Activated T-helper 1 cell treated with Interleukin-2 at 50 U/mL for 16 hours (primary cell): ENCODE data around the gene HS3ST1.

Experiments
- DNase-seq: peaks from one replicate; pipeline ENCODE4 v3.0.0-alpha.2; 2020; ENCODE audit warnings: low read depth

The HS3ST1 gene

DNA sequence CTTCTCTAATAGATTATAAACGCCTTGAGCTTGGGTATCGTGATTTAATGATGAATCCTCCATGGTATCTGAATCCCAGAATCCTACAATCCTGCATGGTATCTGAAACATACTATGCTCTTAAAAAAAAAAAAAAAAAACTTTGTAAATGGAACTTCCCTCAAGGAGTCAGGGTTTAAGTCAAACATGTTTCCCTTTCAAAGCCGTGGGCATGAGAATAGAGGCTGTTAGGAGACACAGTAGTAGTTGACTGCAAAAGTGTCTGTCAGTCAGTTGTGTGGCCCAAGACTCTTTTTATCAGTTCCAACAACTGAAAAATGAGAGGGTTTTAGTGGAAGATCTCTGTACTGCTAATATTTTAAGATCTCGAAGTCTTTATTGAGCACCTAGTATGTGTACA lies 2.4 kb upstream of the HS3ST1 start:
- no peak for DNase-seq

DNA sequence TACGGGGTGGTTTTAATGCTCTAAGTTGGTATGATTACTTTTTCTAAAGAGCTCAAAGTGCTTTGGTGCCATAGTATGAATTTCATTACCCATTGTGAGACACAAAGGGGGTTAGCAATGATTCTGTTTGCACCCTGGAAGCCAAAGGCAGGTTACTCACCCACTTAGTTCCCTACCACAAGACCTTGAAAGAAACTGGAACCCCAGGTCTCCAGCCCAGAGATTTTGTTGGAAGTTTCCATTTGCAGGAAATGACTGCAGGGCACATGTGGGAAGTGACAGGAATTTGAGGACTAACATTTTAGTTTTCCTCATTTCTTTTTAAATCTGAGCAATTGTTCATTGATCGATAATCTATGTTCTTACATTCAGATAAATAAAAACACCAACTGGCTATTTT lies 1.8 kb upstream of the HS3ST1 start:
- no peak for DNase-seq

DNA sequence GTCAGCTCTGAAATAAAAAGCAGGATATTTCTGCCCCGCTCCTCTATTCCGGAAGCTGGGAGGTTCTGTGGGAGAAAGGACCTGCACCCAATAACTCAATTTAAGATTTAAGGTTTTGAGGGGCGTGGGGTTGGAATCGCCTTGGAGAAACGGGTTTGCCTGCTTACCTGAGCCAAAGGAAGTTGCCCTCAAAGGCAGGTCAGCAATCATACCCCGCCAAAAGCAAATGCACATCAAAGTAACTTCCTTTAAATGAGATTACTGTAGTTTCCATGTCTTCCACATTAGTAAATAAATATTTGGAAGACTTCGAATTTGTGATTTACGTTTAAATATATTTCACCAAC lies 978 bp upstream of the HS3ST1 start:
- DNase-seq, result no peak

DNA sequence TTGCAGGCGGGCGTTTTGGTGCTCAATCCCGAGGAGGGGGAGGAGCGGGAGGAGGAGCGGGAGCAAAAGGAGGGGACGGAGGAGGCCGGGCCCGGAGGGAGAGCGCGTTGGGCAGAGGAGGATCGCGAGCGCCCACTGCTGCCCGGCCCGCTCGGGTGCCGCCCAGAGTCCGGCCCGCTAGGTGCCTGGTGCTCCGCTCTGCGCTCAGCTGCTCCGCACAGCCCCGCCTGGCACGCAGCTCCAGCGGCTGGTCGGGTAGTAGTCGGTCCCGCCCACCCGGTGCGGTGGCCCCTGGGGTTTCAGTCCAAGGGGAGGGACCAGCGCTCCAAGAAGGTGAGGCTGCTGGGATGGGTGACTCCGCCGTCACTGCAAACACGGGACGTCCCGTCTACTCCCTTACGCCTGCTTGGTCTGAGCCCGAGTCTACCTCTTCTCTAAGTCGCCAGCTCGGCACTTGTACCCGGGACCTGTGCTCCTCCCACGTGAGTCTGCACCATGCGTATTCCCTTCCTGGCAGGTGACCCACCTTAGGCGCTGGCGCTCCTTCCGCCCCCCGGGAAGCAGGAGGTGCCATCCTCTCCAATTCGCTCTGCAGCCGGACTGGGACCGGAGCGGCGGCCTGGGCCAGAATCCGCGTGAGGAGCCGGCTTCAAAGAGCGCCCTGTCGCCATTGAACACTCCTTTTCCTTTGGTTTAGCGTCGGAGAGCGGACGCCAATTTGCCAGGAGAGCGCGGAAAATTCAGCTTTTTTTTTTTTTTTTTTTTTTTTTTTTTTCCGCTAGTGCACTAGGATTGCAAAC lies 405 bp upstream of the HS3ST1 start:
- no peak for DNase-seq

DNA sequence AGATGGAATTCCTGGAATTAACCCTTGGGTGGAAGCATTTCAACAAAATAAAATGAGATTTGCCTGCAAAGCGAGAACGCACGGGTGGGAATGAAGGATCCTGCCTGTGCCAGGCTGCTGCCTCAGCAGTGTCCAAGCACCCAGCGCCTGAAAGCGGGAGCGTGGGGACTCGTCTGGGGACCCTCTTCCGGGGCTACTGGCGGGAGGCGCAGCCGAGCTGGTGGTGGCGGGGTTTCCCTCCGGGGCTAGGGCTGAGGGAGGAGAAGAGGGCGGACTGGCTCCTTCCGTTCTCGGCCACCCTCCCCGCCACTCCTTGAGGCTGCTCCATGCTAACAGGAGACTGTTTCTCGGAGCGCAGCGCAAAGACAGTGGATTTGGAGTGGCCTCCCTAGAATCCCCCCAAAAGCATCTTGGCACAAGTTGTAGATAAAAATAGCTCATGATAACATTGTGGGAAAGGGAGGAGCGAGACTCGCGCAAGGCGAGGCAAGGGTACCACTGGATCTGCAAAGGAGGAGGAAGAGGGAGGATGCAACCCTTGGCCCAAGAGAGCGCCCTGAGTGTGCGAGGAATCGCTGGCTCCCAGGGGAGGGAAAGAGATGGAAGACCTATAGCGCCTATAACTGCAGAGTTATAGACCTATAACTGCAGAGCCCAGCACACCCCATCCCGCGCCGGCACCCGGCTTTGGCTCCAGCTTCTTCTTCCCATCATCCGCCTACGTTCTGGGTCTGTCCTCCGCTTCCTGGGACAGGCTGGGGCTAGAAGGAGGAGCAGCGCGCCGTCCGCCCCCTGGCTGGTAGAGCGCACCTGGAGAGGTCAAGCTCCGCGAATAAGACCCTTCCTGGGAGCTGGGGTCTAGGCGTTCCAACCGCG lies 1.3 kb downstream of the HS3ST1 start:
- no peak for DNase-seq

DNA sequence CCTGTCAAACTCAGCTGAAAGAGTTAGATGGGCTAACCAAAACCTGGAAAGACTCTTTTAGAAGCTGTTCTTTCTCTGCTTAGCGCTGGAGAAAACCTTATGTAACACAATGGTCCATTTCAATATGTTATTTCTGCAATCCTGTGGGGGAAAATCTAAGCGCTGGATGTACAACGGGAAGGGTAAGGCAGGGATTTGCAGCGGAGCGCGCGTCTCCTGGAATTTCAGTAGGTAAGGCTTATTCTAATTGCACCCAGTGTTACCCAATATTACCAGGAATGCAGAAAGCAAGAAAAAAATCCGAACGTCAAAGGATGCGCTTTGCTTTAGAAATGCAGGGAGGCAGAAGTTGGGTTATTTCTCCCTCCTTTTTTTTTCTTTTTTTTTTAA lies 2.0 kb downstream of the HS3ST1 start:
- no peak for DNase-seq

DNA sequence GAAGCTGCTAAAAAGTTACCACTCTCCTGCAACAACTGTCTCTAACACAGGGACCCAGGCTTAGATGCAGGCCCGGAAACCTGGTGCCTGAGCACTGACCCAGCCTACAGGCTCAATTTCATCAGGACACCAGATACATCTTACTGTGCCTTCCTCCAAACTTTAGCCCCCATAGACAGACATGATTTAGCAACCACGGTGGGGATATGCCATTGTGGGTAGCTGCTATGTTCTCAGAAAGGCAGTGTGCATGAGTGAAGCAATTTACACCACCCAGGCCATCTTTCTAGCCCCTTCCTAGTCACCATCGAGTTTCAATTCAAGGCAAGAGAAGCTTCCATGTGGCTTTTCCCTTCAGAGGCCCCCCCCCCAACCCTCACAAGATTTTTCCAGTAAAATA lies 2.7 kb downstream of the HS3ST1 start:
- no peak for DNase-seq

DNA sequence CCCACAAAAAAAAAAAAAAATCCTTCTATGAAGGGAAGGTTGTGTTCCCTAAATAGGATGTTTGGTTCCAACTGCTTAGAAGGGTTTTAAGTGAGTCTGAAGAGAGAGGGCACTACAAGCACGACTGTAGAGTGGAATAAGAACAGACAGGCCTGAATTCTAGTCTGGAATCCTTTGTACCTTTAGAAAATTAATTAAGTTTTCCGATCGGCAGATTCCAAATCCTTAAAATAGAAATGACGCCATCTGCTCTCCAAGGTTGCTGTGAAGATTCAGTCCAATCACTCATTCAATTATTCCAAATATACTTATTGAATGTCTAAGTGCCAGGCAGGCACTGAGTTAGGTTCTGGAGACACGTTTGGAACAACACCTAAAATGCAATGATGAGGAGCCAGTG lies 3.8 kb downstream of the HS3ST1 start:
- DNase-seq, result no peak

DNA sequence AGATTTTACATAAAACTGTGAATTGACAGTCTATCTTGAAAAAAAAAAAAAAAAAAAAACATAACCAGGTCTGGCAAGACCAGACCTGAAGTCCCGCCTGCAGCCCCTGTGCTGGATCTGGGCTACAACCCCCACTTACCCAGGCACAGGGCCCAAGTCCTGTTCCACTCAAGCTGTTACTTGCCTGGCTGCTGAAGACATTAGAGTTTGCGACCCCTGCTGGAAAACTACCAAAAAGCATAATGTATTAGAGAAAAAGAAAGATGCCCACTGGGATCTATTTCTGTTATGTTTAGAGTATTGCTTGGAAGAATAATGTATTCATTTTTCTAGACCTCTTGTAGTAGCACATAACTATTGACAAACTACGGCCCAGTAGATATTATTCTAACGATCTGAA lies 4.7 kb downstream of the HS3ST1 start:
- DNase-seq, result no peak

DNA sequence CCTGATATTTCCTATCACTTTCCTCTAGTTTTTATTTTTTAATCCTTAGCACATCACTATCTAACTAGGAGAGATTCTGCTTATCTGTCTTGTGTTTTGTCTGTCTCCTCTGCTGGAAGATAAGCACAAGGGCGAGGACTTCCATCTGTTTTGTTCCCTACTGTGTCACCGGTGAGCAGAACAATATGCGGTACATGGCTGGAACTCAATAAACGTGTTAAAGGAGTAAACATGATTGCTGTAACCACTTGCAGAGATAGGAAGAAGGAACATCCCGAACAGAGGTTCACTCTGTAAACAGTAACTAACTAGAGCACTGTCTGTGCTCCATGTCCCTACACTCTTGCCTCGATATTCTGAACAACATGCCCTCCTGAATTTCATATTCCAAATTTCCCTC lies 5.2 kb downstream of the HS3ST1 start:
- no peak for DNase-seq

DNA sequence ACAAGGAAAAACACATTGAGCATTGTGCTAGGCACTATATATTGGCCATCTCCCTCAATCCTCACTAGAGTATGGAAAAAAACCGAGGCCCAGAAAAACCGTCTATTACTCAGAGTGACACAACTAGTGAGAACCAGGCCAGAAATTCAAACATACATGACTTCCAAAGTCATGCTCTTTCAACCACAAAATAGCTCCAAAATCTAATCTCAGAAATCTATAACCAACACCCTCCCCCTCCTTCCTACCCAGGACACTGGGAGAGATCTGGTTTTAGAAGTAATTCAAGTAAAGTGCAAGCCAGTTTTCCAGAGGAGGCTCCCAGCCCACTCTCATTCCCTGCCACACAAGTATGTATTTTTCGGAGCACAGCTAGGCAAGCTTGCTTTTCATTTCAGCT lies 7.6 kb downstream of the HS3ST1 start:
- no peak for DNase-seq

DNA sequence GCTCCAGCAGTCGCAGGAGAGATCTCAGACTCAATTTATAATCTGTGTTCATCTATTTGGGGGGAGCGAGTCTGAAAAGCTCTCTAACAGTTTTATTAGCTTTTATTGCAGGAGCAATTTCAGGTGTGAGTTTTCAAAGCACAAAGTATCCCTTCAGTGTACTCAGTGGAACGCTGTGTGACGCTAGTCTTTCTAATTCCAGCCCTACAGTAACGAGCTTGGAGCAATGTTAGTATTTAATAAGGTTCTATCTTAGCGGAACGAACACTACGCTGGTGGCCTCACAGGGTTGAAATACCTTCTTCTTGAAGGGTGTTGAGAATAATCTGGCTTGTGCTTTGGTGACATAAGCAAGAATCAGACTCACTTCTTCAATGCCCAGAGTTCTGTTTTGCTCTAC lies 8.4 kb downstream of the HS3ST1 start:
- DNase-seq, result no peak

DNA sequence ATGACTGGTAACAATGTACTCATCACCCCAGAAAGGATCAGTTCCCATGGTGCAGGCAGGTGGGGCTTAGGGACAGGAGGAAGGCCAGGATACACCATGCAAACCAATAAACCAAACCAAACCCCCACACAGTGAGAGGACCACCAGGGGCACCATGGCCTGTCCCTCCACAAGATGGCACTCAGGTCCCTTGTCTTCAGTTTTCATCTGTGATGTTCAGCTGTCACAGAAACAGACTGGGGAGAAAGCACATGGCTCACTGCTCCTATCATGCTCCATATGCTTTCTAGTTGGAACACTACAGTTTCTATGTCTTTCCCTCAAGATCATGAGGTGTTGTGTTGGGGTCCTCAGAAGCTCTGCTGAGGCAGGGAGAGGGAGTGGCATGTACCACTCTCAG lies 10.1 kb downstream of the HS3ST1 start:
- no peak for DNase-seq

DNA sequence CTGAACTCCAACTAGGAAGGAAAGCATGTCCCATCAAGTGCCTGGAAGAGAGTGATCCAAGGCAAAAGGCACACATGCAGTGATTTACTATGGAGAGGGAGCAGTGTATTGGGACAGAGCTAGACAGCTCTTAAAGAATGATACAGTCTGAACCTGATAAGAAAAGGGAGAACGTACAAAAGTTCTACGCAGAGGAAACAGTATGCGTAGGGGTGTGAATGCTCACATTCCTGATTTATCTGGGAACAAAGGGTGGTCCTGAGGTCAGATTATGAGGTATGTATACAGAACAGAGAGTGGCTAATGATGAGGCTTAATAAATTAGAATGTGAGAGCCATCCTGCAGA lies 12.0 kb downstream of the HS3ST1 start:
- no peak for DNase-seq

DNA sequence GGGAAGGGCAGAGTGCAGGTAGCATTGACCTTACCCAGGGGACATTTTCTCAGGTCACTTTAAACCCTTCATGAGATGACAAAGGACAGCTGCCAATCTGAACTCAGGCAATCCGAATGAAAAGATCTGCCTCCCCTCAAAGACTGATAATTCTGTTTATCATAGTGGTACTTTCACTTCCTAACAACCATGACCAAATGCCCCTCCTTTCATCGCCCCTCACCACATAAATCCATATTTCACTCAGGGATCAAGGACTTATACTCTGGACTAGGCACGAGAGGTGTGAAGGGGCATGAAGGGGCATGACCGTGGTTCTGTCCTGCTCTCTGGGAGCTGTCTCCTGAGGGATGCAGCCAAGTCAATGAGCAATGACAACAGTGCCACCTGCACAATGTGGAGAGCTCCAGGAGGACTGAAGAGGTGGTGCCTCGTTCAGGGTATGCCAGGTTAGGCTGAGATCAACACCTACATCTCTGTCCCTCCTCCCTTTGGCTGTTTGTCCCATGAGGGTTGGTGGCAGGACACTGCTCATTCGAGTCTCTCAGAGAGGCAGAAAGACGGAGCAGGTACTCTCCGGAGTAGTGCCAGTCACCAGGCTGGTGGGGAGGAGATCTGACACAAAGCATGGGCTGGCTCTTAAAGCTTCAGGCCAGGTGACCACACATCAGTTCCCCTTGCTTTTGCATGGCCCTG lies 12.5 kb downstream of the HS3ST1 start:
- DNase-seq, result no peak

DNA sequence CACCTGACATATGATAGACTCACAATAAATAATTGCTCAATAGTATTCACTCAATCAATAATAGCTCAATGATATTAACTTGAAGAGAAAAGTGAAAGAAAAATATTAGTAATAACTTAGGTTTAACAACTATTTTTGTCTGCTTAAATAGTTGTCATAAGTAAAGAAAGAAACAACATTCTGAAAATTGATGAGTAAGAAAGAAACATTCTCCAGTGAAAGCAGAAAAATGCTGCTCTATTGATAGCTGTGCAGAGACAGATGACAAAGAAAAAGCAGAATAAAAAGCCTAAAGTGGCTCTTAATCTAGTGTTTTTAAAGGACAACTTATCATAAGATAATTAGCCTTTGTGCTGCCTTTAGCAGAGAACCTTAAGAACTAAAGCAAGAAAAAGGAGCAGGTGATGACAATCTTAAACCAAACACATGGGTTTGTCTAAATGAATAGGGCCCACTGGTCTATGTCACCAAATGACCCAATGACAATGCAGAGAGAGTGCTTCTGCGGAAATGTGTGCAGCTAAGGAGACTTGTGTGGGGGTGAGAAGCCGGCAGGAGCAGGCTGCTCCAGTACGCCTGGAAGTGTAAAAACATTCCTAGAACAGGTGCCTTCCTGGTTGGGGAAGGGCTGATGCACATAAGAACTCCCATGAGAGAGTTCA lies 13.2 kb downstream of the HS3ST1 start:
- DNase-seq, result no peak

DNA sequence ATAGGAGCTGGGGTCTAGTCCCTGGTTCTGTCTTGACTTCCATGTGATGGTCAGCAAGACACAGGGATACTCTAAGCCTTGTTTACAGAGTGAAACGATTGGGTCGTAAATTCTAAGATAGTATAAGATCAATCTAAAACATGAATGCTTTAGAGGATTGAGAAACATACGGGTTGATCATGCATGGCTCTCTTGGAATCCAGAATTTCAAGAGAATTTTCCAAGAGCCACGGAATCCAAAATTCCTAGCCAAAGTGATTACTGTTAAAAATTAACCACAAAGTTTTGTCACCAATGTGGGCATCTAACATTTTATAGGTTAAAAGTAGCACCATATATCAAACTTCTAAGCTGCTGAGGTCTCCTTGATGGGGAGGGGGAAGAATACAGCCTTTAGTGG lies 16.5 kb downstream of the HS3ST1 start:
- no peak for DNase-seq

DNA sequence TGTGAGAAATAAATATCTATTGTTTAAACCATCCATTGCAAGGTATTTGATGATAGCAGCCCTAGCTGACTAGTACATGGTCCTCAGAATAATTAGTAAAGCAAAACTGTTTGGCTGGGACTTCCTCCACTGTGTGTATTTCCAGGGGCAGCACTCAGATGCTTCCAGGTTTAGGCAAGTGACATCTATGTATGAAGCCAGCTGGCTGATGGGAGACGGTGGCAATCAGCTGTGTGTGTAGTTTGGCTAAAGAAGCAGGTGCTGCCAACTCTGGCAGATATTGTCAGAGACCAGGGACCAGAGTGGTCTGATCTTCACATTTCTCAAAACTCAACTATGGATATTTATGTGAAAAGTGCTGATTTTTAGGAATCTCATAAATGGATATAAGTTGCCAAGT lies 19.1 kb downstream of the HS3ST1 start:
- no peak for DNase-seq

DNA sequence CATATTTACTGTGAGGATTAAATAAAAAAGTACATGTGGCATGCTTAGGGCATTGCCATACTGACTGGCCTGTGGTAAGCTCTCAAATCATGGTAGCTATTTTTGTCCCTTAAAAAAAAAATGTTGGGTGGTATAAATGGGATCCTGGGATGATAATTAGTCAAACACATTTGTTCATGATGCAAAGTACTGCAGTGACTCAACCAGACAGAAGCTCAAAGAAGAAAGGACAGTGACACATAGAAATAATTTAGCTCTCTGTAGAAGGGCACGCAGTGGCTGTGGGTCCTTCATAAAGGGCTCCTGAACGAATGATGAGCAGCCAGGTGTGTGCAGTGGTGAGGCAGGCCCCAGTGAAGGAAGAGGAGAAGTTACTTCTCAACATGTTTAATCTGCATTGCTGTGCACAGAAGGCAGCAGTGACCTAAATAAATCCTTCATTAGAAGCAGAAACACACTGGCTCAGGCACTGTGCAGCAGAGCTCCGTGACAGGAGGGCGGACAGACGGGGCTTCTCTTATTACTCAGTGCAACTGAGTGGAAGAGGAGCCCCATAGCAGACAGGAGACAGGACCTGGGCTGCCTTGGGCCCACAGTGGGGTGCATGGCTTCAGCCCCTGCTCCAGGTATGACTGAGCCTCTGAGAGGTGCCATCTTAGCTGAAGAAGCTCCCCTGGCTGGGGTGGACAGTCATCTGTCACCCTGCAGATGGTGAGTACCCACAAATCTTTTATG lies 20.3 kb downstream of the HS3ST1 start:
- no peak for DNase-seq

DNA sequence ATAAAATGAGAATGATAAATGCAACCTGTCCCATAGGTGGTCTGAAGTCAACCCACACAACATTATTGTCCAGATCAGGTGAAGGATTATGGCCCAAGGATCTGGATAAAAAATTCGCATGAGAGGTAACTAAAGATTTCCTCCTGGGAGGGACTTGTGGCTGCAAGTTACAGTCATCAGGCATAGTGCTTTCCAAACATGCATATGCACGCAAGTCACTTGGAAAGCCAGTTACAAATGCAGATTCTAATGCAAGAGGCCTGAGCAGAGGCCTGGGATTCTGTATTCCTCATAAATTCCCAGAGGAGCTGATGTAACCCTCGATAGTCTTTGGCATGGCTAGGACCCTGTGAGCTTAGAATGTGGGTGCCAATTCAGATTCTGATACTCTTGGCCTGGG lies 21.1 kb downstream of the HS3ST1 start:
- no peak for DNase-seq

DNA sequence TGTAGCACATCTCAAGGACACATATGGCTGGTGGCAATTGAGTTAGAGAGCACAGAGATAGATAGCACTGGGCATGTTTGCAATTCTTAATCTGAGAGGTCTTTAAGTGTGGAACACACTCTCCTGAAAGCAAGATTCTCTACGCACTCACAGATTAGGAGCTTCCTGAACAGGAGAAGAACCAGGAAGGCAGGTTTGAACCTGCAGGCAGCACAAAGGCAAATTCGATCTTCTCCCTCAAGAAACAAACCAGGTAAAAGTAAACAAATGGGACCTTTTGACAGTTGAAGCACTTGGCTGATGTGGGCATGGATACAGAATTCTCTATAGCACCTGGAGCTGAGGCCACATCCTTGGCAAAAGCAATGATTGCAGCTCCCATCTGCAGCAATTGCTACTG lies 24.3 kb downstream of the HS3ST1 start:
- DNase-seq, result no peak

DNA sequence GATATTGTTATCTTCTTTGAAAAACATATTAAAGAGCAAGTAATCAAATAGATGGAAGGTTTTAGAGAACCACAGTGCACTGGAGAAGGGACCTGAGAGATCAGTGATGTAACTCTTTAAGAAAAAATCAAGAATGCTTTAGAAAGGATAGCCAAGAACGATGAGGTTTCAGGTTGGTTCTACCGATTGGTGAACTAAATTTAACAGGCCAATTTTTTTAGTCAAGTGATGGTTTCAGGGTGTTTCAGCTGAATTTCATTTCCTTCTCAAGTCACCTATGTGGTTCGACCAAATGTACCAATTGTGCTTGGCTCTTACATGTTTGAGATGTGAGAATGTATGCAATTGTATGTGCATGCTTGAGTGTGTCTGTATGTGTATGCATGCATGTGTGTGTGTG lies 26.5 kb downstream of the HS3ST1 start:
- no peak for DNase-seq
